HEK293 (cell line): ENCODE measurements around the gene DYNLT4.
A peak's percentile ranks its signal among the peaks of the same experiment; 100 is the strongest.

Experiments used
- CTCF ChIA-PET: fragments of 350-600 bp; formaldehyde crosslinking; extraction: SDS; loops from one replicate; lab custom pipeline; 2021; ENCODE audit warnings: antibody characterized with exemption; lab: Yijun Ruan, JAX
- POLR2A ChIA-PET: fragments of 300-600 bp; formaldehyde crosslinking; extraction: SDS; loops from one replicate; lab custom pipeline; 2020; ENCODE audit warnings: antibody characterized with exemption, inconsistent platforms; lab: Yijun Ruan, JAX
- H3K27ac ChIP-seq: fragments of 200-500 bp; sonication (Bioruptor generic); 2 replicates; pipeline ENCODE4 v1.5.1; 2014; ENCODE audit warnings: low read depth, low read length, control low read depth, inconsistent platforms; ENCODE audit errors: extremely low read depth
- H3K36me3 ChIP-seq, 2 experiments: fragments of 200-500 bp in 1 of 2; sonication (Bioruptor generic) in 1 of 2; 1 replicate in 1 of 2; 2 replicates in 1 of 2; pipeline ENCODE4 v1.5.1; 2014 to 2017; ENCODE audit warnings: inconsistent platforms in 2 of 2, low read length in 2 of 2; ENCODE audit not compliant: control insufficient read depth in 2 of 2, insufficient read depth in 1 of 2
- H3K4me1 ChIP-seq: fragments of 200-500 bp; sonication (Bioruptor generic); 2 replicates; pipeline ENCODE4 v1.5.1; 2014; ENCODE audit warnings: mild to moderate bottlenecking, low read length, inconsistent platforms; ENCODE audit not compliant: control insufficient read depth, insufficient read depth
- H3K4me3 ChIP-seq: 2 replicates; pipeline ENCODE4 v1.5.1; 2011; ENCODE audit warnings: low read depth, mild to moderate bottlenecking, control low read depth, low read length, moderate library complexity
- H3K9me3 ChIP-seq: fragments of 200-500 bp; sonication (Bioruptor generic); 2 replicates; pipeline ENCODE4 v1.5.1; 2014; ENCODE audit warnings: low read depth, low read length, inconsistent platforms; ENCODE audit not compliant: control insufficient read depth, insufficient read depth
- GLIS1 ChIP-seq: fragments of 450-650 bp; formaldehyde crosslinking; IDR thresholded peaks from 2 replicates; pipeline ENCODE4 v1.5.1; 2016; ENCODE audit warnings: missing biosample characterization, missing genetic modification characterization
- HOXD13 ChIP-seq: sonication (generic); formaldehyde crosslinking; IDR thresholded peaks from 2 replicates; pipeline ENCODE4 v1.8.0; 2022; ENCODE audit warnings: missing genetic modification reagents, borderline replicate concordance
- ZBTB7A ChIP-seq: fragments of 450-650 bp; formaldehyde crosslinking; IDR thresholded peaks from 2 replicates; pipeline ENCODE4 v1.5.1; 2016; ENCODE audit warnings: low read depth, missing biosample characterization, missing genetic modification characterization
- ZFHX2 ChIP-seq: fragments of 450-650 bp; formaldehyde crosslinking; conservative IDR thresholded peaks from 2 replicates; pipeline ENCODE4 v1.5.1; 2016; ENCODE audit warnings: missing biosample characterization, missing genetic modification characterization
- ZIC2 ChIP-seq: fragments of 450-650 bp; formaldehyde crosslinking; IDR thresholded peaks from 2 replicates; pipeline ENCODE4 v1.5.1; 2016; ENCODE audit warnings: missing biosample characterization, missing genetic modification characterization
- ZNF274 ChIP-seq, 2 experiments: fragments of 200-500 bp in 1 of 2; fragments of 450-650 bp in 1 of 2; sonication (Bioruptor generic) in 1 of 2; formaldehyde crosslinking in 1 of 2; IDR thresholded peaks; 2 replicates each; pipeline versions ENCODE4 v1.5.1 to v1.6.1; 2014 to 2016; ENCODE audit warnings: borderline replicate concordance in 1 of 2, inconsistent platforms in 1 of 2, low read length in 1 of 2, missing biosample characterization in 1 of 2, missing genetic modification characterization in 1 of 2
- ZNF350 ChIP-seq: fragments of 450-650 bp; formaldehyde crosslinking; IDR thresholded peaks from 2 replicates; pipeline ENCODE4 v1.5.0; 2017; ENCODE audit warnings: missing biosample characterization, mild to moderate bottlenecking, missing genetic modification characterization
- ZNF423 ChIP-seq: fragments of 450-650 bp; formaldehyde crosslinking; IDR thresholded peaks from 2 replicates; pipeline ENCODE4 v1.5.1; 2016; ENCODE audit warnings: missing biosample characterization, missing genetic modification characterization
- ZNF529 ChIP-seq: fragments of 450-650 bp; formaldehyde crosslinking; IDR thresholded peaks from 2 replicates; pipeline ENCODE4 v1.5.1; 2017; ENCODE audit warnings: missing genetic modification characterization, missing biosample characterization; ENCODE audit not compliant: insufficient replicate concordance
- ZNF549 ChIP-seq: fragments of 450-650 bp; IDR thresholded peaks from 2 replicates; pipeline ENCODE4 v1.5.1; 2018; ENCODE audit warnings: missing biosample characterization, missing genetic modification characterization, mild to moderate bottlenecking, inconsistent platforms, moderate library complexity
- ZNF664 ChIP-seq: fragments of 450-650 bp; formaldehyde crosslinking; IDR thresholded peaks from 2 replicates; pipeline ENCODE4 v1.5.1; 2016; ENCODE audit warnings: missing biosample characterization, missing genetic modification characterization
- ZXDB ChIP-seq: fragments of 450-650 bp; formaldehyde crosslinking; IDR thresholded peaks from 2 replicates; pipeline ENCODE4 v1.5.1; 2016; ENCODE audit warnings: missing biosample characterization, missing genetic modification characterization
- TF ChIP-seq, protein P1 (sequence below): fragments of 450-650 bp; formaldehyde crosslinking; IDR thresholded peaks from 2 replicates; pipeline ENCODE4 v1.5.1; 2017; ENCODE audit warnings: missing biosample characterization, mild to moderate bottlenecking, missing genetic modification characterization, moderate library complexity
- TF ChIP-seq, protein P2 (sequence below): fragments of 450-650 bp; formaldehyde crosslinking; IDR thresholded peaks from 2 replicates; pipeline ENCODE4 v1.5.1; 2017; ENCODE audit warnings: missing biosample characterization, missing genetic modification characterization
- TF ChIP-seq, protein P3 (sequence below): fragments of 450-650 bp; formaldehyde crosslinking; IDR thresholded peaks from 2 replicates; pipeline ENCODE4 v1.5.1; 2016; ENCODE audit warnings: missing biosample characterization, missing genetic modification characterization
- TF ChIP-seq, protein P4 (sequence below): fragments of 450-650 bp; formaldehyde crosslinking; IDR thresholded peaks from 2 replicates; pipeline ENCODE4 v1.5.1; 2017; ENCODE audit warnings: missing biosample characterization, missing genetic modification characterization
- TF ChIP-seq, protein P5 (sequence below): fragments of 450-650 bp; formaldehyde crosslinking; IDR thresholded peaks from 2 replicates; pipeline ENCODE4 v1.5.1; 2016; ENCODE audit warnings: missing biosample characterization, missing genetic modification characterization
- TF ChIP-seq, protein P6 (sequence below): fragments of 450-650 bp; formaldehyde crosslinking; IDR thresholded peaks from 2 replicates; pipeline ENCODE4 v1.5.1; 2016; ENCODE audit warnings: missing biosample characterization, missing genetic modification characterization

The DYNLT4 gene

DNA sequence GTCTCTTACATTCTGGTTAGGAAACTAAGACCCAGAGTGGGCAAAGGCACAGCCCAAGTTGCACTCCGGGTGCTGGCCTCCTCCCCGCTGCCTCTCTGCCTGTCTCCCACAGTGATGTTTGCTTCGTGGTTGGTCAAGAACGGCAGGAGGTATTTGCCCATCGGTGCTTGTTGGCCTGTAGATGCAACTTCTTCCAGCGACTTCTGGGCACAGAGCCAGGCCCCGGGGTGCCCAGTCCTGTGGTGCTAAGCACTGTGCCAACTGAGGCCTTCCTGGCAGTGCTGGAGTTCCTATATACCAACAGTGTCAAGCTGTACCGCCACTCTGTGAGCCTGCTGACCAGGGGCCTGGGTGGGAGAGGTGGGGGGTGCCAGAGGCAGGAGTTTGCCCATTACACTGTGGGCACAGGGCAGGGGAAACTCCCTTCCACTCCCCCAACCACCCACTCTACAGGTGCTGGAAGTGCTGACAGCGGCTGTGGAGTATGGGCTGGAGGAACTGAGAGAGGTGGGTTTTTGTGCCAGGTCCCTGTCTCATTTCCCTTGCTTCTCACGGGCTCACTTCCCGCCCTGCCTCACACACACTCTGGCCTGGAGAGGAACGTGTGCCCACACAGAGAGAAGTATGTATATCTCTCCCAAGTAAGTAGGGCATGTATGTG is 3.1 kb upstream of the DYNLT4 start:
- ChIA-PET CTCF (interaction anchor here (0.6 to 1.6 kb wide), 4 partner anchors 9 to 65 kb away, joined by 3 to 4 read pairs (median 4); no protein-coding TSS in a partner anchor), POLR2A (interaction anchor here (2.1 to 4.0 kb wide), 5 partner anchors 9 to 201 kb away, joined by 9 to 84 read pairs (median 20); partner anchors contain the start of genes HECTD3, PLK3, RPS8 and UROD)
- Histone ChIP-seq H3K27ac (no peak overlapping the region), H3K4me3 (no peak overlapping the region), H3K4me1 (peaks cover 19% of the 10 kb centered on the region), H3K36me3 (peaks cover 0 to 43% of the 10 kb centered on the region in 2 experiments; a peak in 1 of 3 replicates), H3K9me3 (no peaks in the 10 kb centered on the region)
- TF ChIP-seq ZNF549 (tag by site-specific recombination) (no peak), ZXDB (tag by site-specific recombination) (no peak), HOXD13 (CRISPR knock-in tag) (no peak), ZNF664 (tag by site-specific recombination) (no peak), ZFHX2 (tag by site-specific recombination) (peak; percentile 14; the same call in 1 of the 2 replicates), ZNF529 (tag by site-specific recombination) (no peak), GLIS1 (peak; percentile 99), ZIC2 (tag by site-specific recombination) (peak; percentile 100), ZNF274 (IDR thresholded peaks at IDR 0.05; ENCODE audit: low read length) (no peak), ZNF274 (tag by site-specific recombination; IDR thresholded peaks at IDR 0.05; ENCODE audit: borderline replicate concordance) (no peak), ZNF350 (tag by site-specific recombination) (no peak), ZNF423 (tag by site-specific recombination) (0 out of 2 replicates have a peak, but pooled peaks have one; percentile 38), ZBTB7A (tag by site-specific recombination) (no peak)
- TF ChIP-seq, protein P1, sequence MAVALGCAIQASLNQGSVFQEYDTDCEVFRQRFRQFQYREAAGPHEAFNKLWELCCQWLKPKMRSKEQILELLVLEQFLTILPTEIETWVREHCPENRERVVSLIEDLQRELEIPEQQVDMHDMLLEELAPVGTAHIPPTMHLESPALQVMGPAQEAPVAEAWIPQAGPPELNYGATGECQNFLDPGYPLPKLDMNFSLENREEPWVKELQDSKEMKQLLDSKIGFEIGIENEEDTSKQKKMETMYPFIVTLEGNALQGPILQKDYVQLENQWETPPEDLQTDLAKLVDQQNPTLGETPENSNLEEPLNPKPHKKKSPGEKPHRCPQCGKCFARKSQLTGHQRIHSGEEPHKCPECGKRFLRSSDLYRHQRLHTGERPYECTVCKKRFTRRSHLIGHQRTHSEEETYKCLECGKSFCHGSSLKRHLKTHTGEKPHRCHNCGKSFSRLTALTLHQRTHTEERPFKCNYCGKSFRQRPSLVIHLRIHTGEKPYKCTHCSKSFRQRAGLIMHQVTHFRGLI (tag by site-specific recombination) = no peak
- TF ChIP-seq, protein P2, sequence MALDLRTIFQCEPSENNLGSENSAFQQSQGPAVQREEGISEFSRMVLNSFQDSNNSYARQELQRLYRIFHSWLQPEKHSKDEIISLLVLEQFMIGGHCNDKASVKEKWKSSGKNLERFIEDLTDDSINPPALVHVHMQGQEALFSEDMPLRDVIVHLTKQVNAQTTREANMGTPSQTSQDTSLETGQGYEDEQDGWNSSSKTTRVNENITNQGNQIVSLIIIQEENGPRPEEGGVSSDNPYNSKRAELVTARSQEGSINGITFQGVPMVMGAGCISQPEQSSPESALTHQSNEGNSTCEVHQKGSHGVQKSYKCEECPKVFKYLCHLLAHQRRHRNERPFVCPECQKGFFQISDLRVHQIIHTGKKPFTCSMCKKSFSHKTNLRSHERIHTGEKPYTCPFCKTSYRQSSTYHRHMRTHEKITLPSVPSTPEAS = no peak
- TF ChIP-seq, protein P3, sequence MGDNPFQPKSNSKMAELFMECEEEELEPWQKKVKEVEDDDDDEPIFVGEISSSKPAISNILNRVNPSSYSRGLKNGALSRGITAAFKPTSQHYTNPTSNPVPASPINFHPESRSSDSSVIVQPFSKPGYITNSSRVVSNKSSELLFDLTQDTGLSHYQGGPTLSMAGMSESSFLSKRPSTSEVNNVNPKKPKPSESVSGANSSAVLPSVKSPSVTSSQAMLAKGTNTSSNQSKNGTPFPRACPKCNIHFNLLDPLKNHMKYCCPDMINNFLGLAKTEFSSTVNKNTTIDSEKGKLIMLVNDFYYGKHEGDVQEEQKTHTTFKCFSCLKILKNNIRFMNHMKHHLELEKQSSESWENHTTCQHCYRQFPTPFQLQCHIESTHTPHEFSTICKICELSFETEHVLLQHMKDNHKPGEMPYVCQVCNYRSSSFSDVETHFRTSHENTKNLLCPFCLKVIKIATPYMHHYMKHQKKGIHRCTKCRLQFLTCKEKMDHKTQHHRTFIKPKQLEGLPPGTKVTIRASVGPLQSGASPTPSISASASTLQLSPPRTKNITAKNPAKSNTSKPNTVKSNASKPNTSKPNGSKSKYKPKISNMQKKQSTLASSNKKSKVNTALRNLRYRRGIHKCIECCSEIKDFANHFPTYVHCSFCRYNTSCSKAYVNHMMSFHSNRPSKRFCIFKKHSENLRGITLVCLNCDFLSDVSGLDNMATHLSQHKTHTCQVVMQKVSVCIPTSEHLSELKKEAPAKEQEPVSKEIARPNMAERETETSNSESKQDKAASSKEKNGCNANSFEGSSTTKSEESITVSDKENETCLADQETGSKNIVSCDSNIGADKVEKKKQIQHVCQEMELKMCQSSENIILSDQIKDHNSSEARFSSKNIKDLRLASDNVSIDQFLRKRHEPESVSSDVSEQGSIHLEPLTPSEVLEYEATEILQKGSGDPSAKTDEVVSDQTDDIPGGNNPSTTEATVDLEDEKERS (tag by site-specific recombination) = no peak
- TF ChIP-seq, protein P4, sequence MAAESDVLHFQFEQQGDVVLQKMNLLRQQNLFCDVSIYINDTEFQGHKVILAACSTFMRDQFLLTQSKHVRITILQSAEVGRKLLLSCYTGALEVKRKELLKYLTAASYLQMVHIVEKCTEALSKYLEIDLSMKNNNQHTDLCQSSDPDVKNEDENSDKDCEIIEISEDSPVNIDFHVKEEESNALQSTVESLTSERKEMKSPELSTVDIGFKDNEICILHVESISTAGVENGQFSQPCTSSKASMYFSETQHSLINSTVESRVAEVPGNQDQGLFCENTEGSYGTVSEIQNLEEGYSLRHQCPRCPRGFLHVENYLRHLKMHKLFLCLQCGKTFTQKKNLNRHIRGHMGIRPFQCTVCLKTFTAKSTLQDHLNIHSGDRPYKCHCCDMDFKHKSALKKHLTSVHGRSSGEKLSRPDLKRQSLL = no peak
- TF ChIP-seq, protein P5, sequence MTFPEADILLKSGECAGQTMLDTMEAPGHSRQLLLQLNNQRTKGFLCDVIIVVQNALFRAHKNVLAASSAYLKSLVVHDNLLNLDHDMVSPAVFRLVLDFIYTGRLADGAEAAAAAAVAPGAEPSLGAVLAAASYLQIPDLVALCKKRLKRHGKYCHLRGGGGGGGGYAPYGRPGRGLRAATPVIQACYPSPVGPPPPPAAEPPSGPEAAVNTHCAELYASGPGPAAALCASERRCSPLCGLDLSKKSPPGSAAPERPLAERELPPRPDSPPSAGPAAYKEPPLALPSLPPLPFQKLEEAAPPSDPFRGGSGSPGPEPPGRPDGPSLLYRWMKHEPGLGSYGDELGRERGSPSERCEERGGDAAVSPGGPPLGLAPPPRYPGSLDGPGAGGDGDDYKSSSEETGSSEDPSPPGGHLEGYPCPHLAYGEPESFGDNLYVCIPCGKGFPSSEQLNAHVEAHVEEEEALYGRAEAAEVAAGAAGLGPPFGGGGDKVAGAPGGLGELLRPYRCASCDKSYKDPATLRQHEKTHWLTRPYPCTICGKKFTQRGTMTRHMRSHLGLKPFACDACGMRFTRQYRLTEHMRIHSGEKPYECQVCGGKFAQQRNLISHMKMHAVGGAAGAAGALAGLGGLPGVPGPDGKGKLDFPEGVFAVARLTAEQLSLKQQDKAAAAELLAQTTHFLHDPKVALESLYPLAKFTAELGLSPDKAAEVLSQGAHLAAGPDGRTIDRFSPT (tag by site-specific recombination) = 0 out of 2 replicates have a peak, but pooled peaks have one; percentile 27
- TF ChIP-seq, protein P6, sequence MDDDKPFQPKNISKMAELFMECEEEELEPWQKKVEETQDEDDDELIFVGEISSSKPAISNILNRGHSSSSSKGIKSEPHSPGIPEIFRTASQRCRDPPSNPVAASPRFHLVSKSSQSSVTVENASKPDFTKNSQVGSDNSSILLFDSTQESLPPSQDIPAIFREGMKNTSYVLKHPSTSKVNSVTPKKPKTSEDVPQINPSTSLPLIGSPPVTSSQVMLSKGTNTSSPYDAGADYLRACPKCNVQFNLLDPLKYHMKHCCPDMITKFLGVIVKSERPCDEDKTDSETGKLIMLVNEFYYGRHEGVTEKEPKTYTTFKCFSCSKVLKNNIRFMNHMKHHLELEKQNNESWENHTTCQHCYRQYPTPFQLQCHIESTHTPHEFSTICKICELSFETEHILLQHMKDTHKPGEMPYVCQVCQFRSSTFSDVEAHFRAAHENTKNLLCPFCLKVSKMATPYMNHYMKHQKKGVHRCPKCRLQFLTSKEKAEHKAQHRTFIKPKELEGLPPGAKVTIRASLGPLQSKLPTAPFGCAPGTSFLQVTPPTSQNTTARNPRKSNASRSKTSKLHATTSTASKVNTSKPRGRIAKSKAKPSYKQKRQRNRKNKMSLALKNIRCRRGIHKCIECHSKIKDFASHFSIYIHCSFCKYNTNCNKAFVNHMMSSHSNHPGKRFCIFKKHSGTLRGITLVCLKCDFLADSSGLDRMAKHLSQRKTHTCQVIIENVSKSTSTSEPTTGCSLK = no peak
